Large intestine (tissue), 3 donors: ENCODE measurements around the gene IL9. TPM values are rescaled to one million over a fixed set of nuclear protein-coding genes. Genes with fewer than 3 reads are reported as not detected.
A peak's percentile ranks its signal among the peaks of the same experiment; 100 is the strongest.

Experiments used
- DNase-seq, 2 donors: peaks; one replicate each; pipeline versions ENCODE4 v3.0.0 to v3.0.0-alpha.2; 2013
- H3K27ac ChIP-seq: one replicate; pipeline ENCODE4 v1.5.1; 2013; ENCODE audit warnings: low read length
- H3K27me3 ChIP-seq: 2 replicates; pipeline ENCODE4 v1.6.1; 2013; ENCODE audit warnings: low read length; ENCODE audit not compliant: control insufficient read depth, insufficient read depth
- H3K36me3 ChIP-seq: 2 replicates; pipeline ENCODE4 v1.6.1; 2013; ENCODE audit warnings: low read length; ENCODE audit not compliant: control insufficient read depth, insufficient read depth
- H3K4me1 ChIP-seq: one replicate; pipeline ENCODE4 v1.6.1; 2013; ENCODE audit warnings: low read length; ENCODE audit not compliant: control insufficient read depth, insufficient read depth
- H3K4me3 ChIP-seq: one replicate; pipeline ENCODE4 v1.5.1; 2013; ENCODE audit warnings: low read length
- H3K9me3 ChIP-seq: one replicate; pipeline ENCODE4 v1.6.1; 2013; ENCODE audit warnings: mild to moderate bottlenecking, low read depth, low read length, moderate library complexity; ENCODE audit not compliant: control insufficient read depth
- WGBS: methylation state at CpG from one replicate; pipeline ENCODE4 v1.1.5; 2013; ENCODE audit warnings: low lambda C conversion rate; ENCODE audit not compliant: insufficient coverage; 5-methylcytosine and 5-hydroxymethylcytosine counted together
- polyA plus RNA-seq: library from polyadenylated mRNA; unstranded; fragments of 120-200 nt; gene quantifications from one replicate; pipeline ENCODE4 v1.2.1, GENCODE V29; 2013

IL9 gene
- polyA plus RNA-seq, 1 donor = not detected

- H3K27me3 ChIP-seq = peaks cover 9% of the 10 kb centered on the region
- H3K27ac ChIP-seq = no peak overlapping the region
- no peaks in the 10 kb centered on the region for H3K9me3 ChIP-seq
- no peaks in the 10 kb centered on the region for H3K36me3 ChIP-seq
- peaks cover 8% of the 10 kb centered on the region for H3K4me1 ChIP-seq
- DNase-seq = no peak
- no peak overlapping the region for H3K4me3 ChIP-seq
These were observed 3.9 kb downstream of the IL9 start for GRCh38 chr5:135891791-135892190.

- peaks cover 8% of the 10 kb centered on the region for H3K4me1 ChIP-seq
- H3K27me3 ChIP-seq = peaks cover 9% of the 10 kb centered on the region
- DNase-seq = no peak
- no peaks in the 10 kb centered on the region for H3K9me3 ChIP-seq
- H3K36me3 ChIP-seq = no peaks in the 10 kb centered on the region
- no peak overlapping the region for H3K4me3 ChIP-seq
- no peak overlapping the region for H3K27ac ChIP-seq
- 80% methylated on average over 1 of the region's 2 CpGs for WGBS
These were observed 4.4 kb downstream of the IL9 start for GRCh38 chr5:135891268-135891667.

GRCh38 chr5:135890867-135891266 is 4.8 kb downstream of the IL9 start:
- Histone ChIP-seq H3K36me3 (no peaks in the 10 kb centered on the region), H3K9me3 (no peaks in the 10 kb centered on the region), H3K27ac (no peak overlapping the region), H3K4me1 (peaks cover 8% of the 10 kb centered on the region), H3K4me3 (no peak overlapping the region), H3K27me3 (peaks cover 12% of the 10 kb centered on the region)
- WGBS = no CpG with 5 or more reads among the region's 5 CpGs
- no peak for DNase-seq

DNA sequence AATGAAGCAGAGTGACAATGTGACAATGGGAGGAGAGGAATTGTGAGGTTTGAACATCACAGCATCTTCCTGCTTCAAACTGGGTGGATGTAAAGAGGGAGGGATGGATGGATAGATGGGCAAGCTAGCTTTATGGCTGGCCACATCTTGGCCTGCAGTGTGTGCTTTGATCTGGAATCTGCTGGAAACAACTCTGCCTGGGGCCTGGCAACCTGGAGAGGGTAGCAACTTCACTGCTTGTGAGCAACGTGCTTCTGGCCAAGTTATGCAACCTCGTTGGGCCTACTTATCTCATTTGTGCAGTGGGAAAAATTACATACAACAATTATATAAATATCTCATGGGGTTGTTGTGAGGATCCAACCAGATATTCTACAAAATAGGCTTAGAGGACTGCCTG is 5.3 kb downstream of the IL9 start:
- Histone ChIP-seq H3K27me3 (peaks cover 12% of the 10 kb centered on the region), H3K27ac (no peak overlapping the region), H3K4me1 (peaks cover 8% of the 10 kb centered on the region), H3K9me3 (no peaks in the 10 kb centered on the region), H3K36me3 (no peaks in the 10 kb centered on the region), H3K4me3 (no peak overlapping the region)
- WGBS = 67% methylated on average over 2 of the region's 2 CpGs
- no peak for DNase-seq

GRCh38 chr5:135887881-135888614 is 7.6 kb downstream of the IL9 start:
- peaks cover 5% of the 10 kb centered on the region for H3K4me1 ChIP-seq
- peak in 1 of 2 donors; percentile 8 for DNase-seq
- no peak overlapping the region for H3K4me3 ChIP-seq
- 89% methylated on average over 3 of the region's 13 CpGs for WGBS
- H3K36me3 ChIP-seq = no peaks in the 10 kb centered on the region
- peaks cover 19% of the 10 kb centered on the region for H3K27me3 ChIP-seq
- no peak overlapping the region for H3K27ac ChIP-seq
- H3K9me3 ChIP-seq = no peaks in the 10 kb centered on the region

- DNase-seq = peak; percentile 67 to 76
- no CpG with 5 or more reads among the region's 8 CpGs for WGBS
- peaks cover 5% of the 10 kb centered on the region for H3K4me1 ChIP-seq
These were observed 8.2 kb downstream of the IL9 start for GRCh38 chr5:135887447-135887864.

DNA sequence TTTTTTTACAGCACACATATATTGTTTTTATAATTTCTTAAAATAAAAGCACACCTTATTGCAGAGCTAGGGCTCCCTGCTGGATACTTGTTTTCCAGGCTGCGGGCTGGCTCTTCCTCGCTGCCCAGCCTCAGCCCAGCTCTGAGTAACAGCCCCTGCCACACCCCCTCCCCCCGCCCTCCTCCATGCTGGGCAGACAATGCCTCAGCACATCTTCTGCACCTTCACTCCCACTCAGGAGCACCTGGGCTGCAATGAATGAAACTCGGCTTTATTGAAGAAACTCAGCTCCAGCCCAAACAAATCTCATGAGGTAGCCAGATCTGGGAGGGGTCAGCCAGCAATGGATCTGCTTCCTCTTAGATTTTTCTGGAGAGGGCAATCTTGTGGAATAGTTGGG is 9.5 kb downstream of the IL9 start:
- H3K9me3 ChIP-seq = no peaks in the 10 kb centered on the region
- no peak for DNase-seq
- peaks cover 24% of the 10 kb centered on the region for H3K27me3 ChIP-seq
- no peak overlapping the region for H3K4me3 ChIP-seq
- H3K27ac ChIP-seq = no peak overlapping the region
- H3K4me1 ChIP-seq = peaks cover 5% of the 10 kb centered on the region
- no CpG with 5 or more reads among the region's 4 CpGs for WGBS
- no peaks in the 10 kb centered on the region for H3K36me3 ChIP-seq

More at GRCh38 chr5:135887447-135887864, 8.2 kb downstream of the IL9 start:
- Histone ChIP-seq H3K27me3 (peaks cover 19% of the 10 kb centered on the region), H3K4me3 (no peak overlapping the region), H3K27ac (no peak overlapping the region), H3K36me3 (no peaks in the 10 kb centered on the region), H3K9me3 (no peaks in the 10 kb centered on the region)

DNA sequence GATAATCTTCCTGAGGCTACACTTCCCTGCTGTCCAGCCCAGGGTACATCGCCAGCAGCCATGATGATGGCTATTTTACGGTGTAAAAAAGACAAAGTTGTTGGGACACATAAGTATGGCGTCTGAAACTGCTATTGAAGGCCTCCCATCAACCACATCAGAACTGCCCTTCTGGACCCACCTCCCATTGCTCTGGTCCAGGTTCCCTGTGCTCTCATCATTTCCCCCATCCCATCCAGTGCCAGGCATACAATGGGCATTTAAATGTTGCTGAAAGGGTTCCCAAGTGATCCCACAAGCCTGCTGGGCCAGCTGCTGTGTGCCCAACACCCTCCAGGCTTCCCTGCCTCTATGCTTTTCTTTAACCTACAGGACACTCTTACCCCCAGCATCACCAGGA is 10.6 kb downstream of the IL9 start:
- DNase-seq = no peak
- Histone ChIP-seq H3K27ac (no peak overlapping the region), H3K36me3 (no peaks in the 10 kb centered on the region), H3K4me1 (peaks cover 5% of the 10 kb centered on the region), H3K27me3 (peaks cover 31% of the 10 kb centered on the region), H3K9me3 (no peaks in the 10 kb centered on the region), H3K4me3 (no peak overlapping the region)
- WGBS = no CpG with 5 or more reads among the region's 3 CpGs

- Histone ChIP-seq H3K4me1 (peaks cover 5% of the 10 kb centered on the region), H3K36me3 (no peaks in the 10 kb centered on the region), H3K4me3 (no peak overlapping the region), H3K27me3 (peaks cover 31% of the 10 kb centered on the region), H3K9me3 (no peaks in the 10 kb centered on the region), H3K27ac (no peak overlapping the region)
- no peak for DNase-seq
- no CpG with 5 or more reads among the region's 4 CpGs for WGBS
These were observed 12.2 kb downstream of the IL9 start for GRCh38 chr5:135883441-135883840.

GRCh38 chr5:135883026-135883425 is 12.6 kb downstream of the IL9 start:
- no peak overlapping the region for H3K4me3 ChIP-seq
- H3K9me3 ChIP-seq = no peaks in the 10 kb centered on the region
- no peak for DNase-seq
- peaks cover 5% of the 10 kb centered on the region for H3K4me1 ChIP-seq
- WGBS = no CpG with 5 or more reads among the region's 3 CpGs
- no peak overlapping the region for H3K27ac ChIP-seq
- peaks cover 30% of the 10 kb centered on the region for H3K27me3 ChIP-seq
- no peaks in the 10 kb centered on the region for H3K36me3 ChIP-seq

DNA sequence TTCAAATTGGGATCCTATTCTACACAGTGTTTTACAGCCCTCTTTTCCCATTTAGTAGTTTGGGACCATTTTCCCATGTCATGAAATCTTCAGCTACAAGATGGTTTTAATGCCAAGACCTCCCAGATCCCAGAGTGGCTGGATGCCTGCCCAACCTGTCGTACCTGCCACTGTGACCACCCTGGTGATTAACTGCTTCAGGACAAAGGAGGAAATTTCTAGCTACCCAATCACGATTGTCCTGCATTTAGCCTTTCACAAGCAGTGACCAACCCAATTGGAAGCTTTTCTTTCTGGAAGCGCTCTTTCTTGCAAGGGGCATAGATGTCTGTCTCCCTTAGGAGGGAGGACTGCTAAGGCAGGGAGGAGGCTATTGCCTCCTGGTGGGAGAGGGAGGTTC is 13.8 kb downstream of the IL9 start:
- WGBS = no CpG with 5 or more reads among the region's 3 CpGs
- Histone ChIP-seq H3K4me3 (no peak overlapping the region), H3K27ac (no peak overlapping the region), H3K9me3 (no peaks in the 10 kb centered on the region), H3K4me1 (no peaks in the 10 kb centered on the region), H3K27me3 (peaks cover 29% of the 10 kb centered on the region), H3K36me3 (no peaks in the 10 kb centered on the region)
- DNase-seq = no peak
